HFF-Myc (cell line): ENCODE results near the gene CACNA1S.

ENCODE experiments used
- DNase-seq: peaks from one replicate; pipeline ENCODE4 v3.0.0-alpha.2; 2011; ENCODE audit warnings: low read depth; ENCODE audit errors: extremely low read depth
- H3K4me3 ChIP-seq: replicated peaks from 2 replicates; pipeline ENCODE4 v1.5.1; 2011; ENCODE audit warnings: low read depth, mild to moderate bottlenecking, control low read depth, low read length
- TF ChIP-seq, protein P1 (sequence below): IDR thresholded peaks from 2 replicates; pipeline ENCODE4 v1.5.1; 2012; ENCODE audit warnings: mild to moderate bottlenecking, low read depth, low read length, control low read depth; ENCODE audit errors: missing control alignments

Gene CACNA1S

DNA sequence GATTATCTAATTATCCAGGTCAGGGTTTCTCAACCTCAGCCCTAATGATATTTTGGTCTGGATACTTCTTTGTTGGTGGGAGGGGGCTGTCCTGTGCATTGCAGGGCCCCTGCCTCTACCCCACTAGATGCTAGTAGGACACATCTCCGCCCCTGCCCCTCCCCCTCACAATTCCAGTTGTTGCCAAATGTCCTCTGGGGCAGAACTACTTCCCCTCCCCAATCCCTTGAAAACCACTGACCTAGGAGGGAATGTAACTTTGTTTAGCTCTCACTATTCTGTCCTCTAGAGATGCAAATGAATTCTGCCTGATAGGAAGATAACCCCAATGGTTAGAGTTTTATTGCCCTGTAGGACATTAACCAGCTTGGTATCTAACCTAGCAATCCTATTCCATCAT lies 8.1 kb downstream of the CACNA1S start:
- DNase-seq: no peak
- TF ChIP-seq, protein P1, sequence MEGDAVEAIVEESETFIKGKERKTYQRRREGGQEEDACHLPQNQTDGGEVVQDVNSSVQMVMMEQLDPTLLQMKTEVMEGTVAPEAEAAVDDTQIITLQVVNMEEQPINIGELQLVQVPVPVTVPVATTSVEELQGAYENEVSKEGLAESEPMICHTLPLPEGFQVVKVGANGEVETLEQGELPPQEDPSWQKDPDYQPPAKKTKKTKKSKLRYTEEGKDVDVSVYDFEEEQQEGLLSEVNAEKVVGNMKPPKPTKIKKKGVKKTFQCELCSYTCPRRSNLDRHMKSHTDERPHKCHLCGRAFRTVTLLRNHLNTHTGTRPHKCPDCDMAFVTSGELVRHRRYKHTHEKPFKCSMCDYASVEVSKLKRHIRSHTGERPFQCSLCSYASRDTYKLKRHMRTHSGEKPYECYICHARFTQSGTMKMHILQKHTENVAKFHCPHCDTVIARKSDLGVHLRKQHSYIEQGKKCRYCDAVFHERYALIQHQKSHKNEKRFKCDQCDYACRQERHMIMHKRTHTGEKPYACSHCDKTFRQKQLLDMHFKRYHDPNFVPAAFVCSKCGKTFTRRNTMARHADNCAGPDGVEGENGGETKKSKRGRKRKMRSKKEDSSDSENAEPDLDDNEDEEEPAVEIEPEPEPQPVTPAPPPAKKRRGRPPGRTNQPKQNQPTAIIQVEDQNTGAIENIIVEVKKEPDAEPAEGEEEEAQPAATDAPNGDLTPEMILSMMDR: no peak

DNA sequence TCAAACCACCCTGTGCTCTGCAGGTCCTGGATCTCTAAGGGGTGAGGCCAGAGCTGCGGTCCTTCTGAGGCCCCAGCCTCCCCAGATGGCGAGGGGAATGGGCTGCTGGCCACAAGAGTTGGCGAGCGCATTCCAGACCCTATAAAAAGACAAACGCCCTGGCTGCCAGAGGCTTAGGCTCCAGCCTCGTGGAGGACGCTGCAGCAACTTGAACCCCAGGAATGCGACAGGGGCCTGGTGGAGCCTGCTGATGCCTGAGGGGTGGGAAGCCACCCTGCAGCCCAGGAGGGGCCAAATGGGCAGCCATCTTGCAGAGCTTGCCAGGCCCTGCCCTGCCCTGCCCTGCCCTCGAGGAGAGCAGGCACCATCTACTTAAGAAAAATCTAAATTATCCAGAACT lies 8.6 kb downstream of the CACNA1S start:
- TF ChIP-seq, protein P1: no peak
- no peak for DNase-seq
- no peak overlapping the region for H3K4me3 ChIP-seq

More for the DNA sequence above, 8.1 kb downstream of the CACNA1S start:
- no peak overlapping the region for H3K4me3 ChIP-seq

- H3K4me3 ChIP-seq: no peak overlapping the region
- no peak for DNase-seq
- TF ChIP-seq, protein P1: no peak
These were observed 11.9 kb downstream of the CACNA1S start for GRCh38 chr1:201100169-201100930.

GRCh38 chr1:201098992-201099677 lies 13.1 kb downstream of the CACNA1S start:
- TF ChIP-seq, protein P1: no peak
- no peak overlapping the region for H3K4me3 ChIP-seq
- DNase-seq: no peak

- no peak overlapping the region for H3K4me3 ChIP-seq
These were observed 15.0 kb downstream of the CACNA1S start for GRCh38 chr1:201096977-201097856.

DNA sequence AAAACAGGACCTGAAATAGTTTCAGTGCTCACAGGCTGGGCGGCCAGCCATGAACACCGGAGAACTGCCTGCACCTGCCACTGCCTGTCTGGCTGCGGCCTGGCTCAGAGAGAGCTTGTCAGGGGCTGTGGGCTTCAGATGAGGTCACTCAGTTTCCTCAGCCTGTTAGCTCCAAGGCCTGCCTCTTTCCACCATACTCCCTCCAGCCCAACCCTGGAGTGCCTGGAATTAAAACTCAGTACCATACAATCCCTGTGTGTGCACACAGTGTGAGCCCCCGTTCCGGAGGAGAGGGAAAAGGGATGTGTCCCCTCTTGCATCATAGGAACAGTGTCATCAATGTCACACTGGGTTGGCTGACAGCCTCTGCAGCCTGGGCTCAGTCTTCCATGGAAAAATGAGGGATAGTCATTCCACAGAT lies 16.2 kb downstream of the CACNA1S start:
- no peak overlapping the region for H3K4me3 ChIP-seq
- TF ChIP-seq, protein P1: no peak
- no peak for DNase-seq

More at GRCh38 chr1:201096977-201097856, 15.0 kb downstream of the CACNA1S start:
- TF ChIP-seq, protein P1: no peak
- no peak for DNase-seq
